HG03378 (cell line): Measurements from ENCODE around the gene NT5C2.
"Not testable (repeated sequence)": the region's sequence is repeated elsewhere in the genome, so short reads cannot be mapped to it uniquely, and the experiment has no call there.

Source experiments
- ATAC-seq: cut with Tn5 transposase; IDR thresholded peaks from one replicate; pipeline ENCODE4 v1.9.1; 2021; ENCODE audit warnings: mild to moderate bottlenecking, moderate library complexity; ENCODE audit not compliant: unreplicated experiment

NT5C2 gene

GRCh38 chr10:103193107-103193819 is at the start of gene NT5C2:
TSS of gene NT5C2 (minus strand) at chr10:103193272. CDS start at chr10:103174958, 18,314 bp downstream.
- no peak for ATAC-seq

GRCh38 chr10:103241262-103242011 is 48.4 kb upstream of the NT5C2 start:
- ATAC-seq = no peak

GRCh38 chr10:103238506-103239252 is 45.6 kb upstream of the NT5C2 start:
- ATAC-seq = no peak

GRCh38 chr10:103235775-103236174 is 42.7 kb upstream of the NT5C2 start:
- ATAC-seq = no peak

- ATAC-seq = no peak
Measured at GRCh38 chr10:103232772-103233488, 39.9 kb upstream of the NT5C2 start.

GRCh38 chr10:103232131-103232673 is 39.1 kb upstream of the NT5C2 start:
- no peak for ATAC-seq

- no peak for ATAC-seq
Measured at GRCh38 chr10:103231047-103231551, 38.0 kb upstream of the NT5C2 start.

- ATAC-seq = no peak
Measured at GRCh38 chr10:103227416-103227815, 34.3 kb upstream of the NT5C2 start.

GRCh38 chr10:103225939-103226338 is 32.9 kb upstream of the NT5C2 start:
- ATAC-seq = no peak

- not testable (repeated sequence) for ATAC-seq
Measured at GRCh38 chr10:103224721-103225120, 31.6 kb upstream of the NT5C2 start.

GRCh38 chr10:103224133-103224532 is 31.1 kb upstream of the NT5C2 start:
- no peak for ATAC-seq

GRCh38 chr10:103216362-103216761 is 23.3 kb upstream of the NT5C2 start:
- ATAC-seq = not testable (repeated sequence)

GRCh38 chr10:103215601-103216000 is 22.5 kb upstream of the NT5C2 start:
- ATAC-seq = no peak

GRCh38 chr10:103210262-103210661 is 17.2 kb upstream of the NT5C2 start:
- not testable (repeated sequence) for ATAC-seq

GRCh38 chr10:103207643-103208042 is 14.6 kb upstream of the NT5C2 start:
- not testable (repeated sequence) for ATAC-seq

- ATAC-seq = no peak
Measured at GRCh38 chr10:103207141-103207540, 14.1 kb upstream of the NT5C2 start.

- not testable (repeated sequence) for ATAC-seq
Measured at GRCh38 chr10:103206715-103207114, 13.6 kb upstream of the NT5C2 start.

- not testable (repeated sequence) for ATAC-seq
Measured at GRCh38 chr10:103205401-103205800, 12.3 kb upstream of the NT5C2 start.

GRCh38 chr10:103204353-103205255 is 11.5 kb upstream of the NT5C2 start:
- no peak for ATAC-seq
